SHP77 (cell line): ENCODE measurements around the gene RAPGEF2.
"Not testable (repeated sequence)": the region's sequence is repeated elsewhere in the genome, so short reads cannot be mapped to it uniquely, and the experiment has no call there.

Experiments used
- DNase-seq, 2 experiments: peaks; one replicate each; lab custom pipeline; 2025; lab: John Stamatoyannopoulos, UW

Gene RAPGEF2

DNA sequence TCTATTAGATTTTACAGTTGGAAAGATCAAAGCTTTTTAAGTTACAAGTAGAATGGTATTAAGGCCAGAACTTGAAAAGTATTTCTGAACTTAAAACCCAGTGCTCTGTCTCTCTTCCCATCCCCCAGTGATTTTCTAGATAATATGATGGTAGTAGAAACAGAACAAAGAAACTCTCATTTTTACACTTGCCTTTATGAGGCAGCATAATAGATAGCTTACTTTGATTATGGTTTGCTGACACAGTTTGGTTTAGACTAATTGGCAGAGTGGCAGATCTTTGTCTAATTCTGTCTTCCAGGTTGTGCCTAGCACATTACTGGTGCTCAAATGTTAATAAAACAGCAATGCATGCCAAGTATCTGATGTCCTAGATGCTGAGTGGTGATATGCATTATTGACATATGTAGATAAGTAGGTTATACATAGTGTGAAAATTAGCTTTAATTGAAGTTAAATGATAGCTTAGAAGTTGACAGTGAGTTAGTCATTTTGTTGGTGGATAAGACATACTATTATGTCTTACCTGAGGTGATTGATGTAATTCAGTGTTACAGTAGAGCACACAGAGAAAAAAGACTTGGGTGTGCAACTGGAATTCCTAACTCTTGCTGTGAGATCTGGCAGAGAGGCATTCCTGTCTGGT, 4.3 kb upstream of the RAPGEF2 start:
- DNase-seq = no peak

DNA sequence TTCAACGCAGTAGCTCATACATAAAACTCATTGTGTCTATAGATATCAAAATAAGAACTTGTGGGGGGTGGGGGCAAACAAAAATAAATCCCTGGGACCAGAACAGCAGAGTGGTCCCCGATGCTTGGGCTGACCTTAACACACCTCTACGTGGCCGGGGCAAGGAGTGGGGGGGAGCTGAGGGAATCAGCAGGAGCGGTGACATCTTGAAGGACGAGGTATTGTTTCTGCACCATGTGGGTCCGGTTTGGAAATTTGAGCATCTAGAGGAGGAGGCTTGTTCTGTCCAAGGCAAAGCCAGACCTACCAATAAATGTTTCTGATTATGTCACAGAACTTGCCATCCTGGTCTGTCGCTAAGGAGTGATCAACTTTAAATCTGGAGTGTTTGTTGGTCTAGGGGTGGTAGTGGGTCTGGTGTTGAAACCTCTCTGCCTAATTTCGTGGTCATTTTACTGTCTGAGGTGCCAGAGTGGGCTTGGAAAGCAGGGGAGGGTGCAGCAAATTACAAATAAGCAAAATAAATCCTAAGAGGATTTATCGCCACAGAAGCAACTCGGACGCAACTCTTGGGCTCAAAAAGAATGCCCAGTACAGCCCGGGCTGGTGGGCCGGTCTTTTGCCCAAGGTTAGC, 774 bp upstream of the RAPGEF2 start:
- DNase-seq = no peak

DNA sequence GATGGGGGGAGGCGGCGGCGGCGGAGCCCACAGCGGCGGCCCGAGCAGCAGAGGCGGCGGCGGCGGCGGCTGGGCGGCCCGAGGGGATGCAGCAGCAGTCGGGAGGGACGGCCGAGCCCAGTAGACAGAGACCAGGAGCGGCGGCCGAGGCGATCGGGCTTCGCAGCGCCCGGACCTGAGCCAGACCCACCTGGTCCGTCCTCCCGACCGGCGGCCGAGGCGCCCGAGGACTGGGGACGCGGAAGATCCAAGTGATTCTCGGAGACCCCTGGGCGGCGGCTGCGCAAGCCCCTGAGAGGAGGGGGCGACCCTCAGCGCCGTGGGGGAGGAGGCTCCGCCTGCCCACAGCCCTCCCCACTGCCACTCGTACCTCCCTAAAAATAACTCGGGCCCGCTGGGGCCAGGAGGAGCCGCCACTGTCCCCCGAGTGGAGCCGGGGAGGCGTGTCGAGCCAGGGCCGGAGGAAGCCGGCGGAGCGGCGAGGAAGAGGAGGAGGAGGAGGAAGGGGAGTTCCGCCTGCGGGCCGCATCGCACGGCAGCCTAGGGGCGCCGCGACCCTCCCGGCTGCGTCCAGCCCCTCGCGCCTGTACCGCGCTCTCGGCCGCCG, 608 bp downstream of the RAPGEF2 start:
- no peak for DNase-seq

DNA sequence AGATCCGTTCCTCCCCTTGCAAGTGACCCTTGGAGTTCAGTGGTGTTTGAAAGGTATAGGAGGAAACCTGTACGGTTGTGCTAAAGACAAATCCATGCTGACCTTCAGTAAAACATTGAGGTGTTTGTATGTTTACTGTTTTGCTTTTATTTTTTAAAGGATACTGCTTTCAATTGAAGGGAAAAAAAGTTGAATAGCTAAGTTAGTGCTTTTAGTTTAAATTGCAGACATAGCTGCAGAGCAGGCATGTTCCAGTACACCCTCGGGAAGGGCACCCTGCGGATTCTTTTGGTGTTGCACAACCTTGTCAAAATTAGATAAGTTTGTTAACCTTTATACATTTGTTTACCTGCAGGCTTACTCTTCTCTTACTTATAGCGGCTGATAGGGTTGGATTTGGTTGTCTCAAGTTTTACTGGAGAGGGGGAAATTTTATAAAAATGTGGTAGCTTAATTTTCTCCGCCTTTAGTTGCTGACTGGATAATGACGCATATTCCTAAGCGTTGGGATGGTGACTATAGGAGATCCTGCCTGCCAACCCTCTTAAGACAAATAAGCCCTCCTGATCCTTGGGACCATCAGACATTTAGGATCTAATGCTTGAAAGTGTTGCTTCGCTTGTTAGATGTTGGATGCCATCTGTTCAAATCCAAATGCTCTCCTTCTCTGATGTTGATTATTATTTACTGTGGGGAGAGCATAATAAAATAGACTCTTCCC, 2.0 kb downstream of the RAPGEF2 start:
- no peak for DNase-seq

DNA sequence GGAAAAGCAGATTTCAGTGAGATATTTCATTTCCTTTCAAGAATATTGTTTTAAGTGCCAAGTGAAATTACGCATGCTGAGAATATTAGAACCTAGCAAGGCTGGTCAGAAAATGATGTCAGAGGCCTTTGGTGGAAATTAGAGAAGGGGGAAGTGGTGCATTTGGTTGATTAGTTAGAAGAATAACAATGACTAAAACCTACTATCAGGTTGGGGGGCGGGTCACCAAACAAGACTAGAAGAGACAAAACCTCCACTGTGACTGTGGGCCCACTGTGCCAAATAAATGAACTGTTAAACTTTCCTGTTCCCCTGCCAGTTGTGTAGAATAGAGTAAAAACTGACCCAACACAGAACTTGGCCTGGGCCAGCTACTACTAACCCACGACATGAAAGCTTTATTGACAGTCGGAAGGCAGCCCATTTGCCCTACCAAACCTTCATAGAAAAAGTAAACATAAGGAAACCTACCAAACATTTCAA, 2.9 kb downstream of the RAPGEF2 start:
- DNase-seq = no peak

DNA sequence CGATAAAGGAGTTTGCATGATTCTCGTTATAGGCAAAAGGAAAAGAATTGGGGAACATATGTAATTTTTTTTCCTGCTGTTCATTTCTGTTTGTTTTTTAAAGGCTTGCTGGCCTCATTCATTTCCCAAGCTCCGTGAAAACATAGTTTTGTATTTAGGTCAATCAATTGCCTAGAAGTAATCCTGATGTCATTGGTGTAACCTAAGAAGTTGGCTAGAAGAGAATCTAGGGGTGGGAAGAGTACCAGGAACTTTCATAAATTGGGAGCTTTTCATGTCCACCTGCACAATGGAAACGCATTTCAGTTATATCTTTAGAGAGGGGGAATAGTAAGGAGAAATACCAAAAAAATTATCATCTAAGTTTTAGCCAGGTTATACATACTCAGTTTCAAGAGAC, 3.8 kb downstream of the RAPGEF2 start:
- no peak for DNase-seq

DNA sequence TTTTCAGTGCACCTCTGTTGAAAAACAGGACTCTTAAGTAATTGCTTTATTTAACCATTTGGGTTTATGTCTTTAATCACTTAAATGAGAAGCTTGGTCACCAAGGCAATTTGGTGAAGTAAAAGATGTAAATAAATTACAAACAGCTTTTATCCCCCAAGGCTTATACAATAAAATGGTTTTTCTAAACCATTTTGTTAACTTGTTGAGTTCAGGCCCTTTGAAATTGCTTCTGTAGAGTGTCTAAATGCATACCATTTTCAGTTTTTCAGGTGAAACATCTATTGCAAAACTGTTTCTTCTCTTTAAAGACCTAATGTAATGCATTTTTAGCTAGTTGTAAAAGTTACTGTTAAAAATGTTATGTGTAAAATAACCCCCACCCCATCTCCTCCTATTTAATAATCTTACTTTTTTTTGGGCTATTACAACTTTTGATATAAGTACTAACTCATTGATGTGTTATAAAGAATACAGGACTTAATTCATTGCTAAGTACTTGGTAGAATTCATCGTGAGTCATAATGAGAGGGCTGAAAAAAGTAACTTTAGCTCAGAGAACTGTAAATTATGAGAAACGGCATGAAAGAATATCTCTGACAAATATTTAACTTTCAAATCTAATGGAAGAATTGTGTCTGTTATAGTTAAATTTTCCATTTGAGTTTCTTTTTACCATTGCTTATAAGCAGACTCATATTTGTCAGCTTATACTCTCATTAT, 4.5 kb downstream of the RAPGEF2 start:
- DNase-seq = no peak

DNA sequence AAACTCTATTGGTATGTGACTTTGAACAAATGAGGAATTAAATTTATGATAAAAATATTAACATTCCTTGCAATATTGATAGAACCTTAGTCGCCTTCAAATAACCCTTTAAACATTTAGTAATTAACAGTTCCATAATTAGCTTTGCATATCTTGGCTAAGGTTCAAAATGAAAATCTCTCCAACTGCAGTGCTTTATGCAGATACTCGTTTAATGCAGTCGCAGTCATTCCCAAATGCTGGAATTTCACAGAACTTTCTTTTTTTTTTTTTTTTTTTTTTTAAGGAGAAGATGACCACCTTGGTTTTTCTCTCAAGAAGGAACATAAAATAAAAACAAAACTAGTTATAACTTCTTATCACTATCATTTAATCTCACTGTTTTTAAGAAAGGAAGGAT, 5.2 kb downstream of the RAPGEF2 start:
- DNase-seq = no peak

DNA sequence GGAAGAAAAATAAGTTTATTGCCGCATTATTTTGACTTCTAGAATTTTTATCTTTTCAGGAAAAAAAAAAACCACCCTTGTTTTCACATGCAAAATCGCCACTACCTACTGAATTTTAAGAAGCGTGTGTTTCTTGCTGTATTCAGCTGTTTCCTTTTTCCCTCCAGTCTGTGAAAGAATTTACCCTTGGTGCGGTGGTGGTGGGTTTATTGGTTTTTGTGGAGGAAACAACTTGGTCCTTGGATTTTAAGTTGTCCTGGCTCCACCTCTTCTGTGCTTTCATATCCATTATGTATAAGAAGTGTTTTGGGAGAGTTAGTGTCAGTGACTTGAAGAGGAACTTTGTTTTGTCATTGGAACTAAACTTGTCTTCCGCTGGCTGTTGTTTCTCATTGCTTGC, 8.1 kb downstream of the RAPGEF2 start:
- DNase-seq = no peak

DNA sequence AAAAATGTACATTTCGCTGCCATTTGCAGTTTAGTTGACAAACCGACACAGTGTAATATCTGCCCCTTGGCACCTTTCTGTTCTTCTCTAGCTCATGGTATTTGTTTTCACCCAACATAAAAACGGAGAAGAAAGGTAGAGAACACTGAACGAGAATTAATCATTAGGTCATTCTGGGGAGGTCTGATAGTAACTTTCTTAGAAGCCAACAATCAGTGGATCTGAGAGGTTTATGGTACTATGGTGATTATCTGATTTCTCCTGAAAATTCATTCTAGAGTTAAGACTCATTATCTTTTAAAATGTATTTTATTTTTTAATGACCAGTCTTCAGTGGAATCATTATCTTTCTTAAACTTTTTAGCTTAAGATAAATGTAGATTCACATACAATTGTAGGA, 8.5 kb downstream of the RAPGEF2 start:
- no peak for DNase-seq

DNA sequence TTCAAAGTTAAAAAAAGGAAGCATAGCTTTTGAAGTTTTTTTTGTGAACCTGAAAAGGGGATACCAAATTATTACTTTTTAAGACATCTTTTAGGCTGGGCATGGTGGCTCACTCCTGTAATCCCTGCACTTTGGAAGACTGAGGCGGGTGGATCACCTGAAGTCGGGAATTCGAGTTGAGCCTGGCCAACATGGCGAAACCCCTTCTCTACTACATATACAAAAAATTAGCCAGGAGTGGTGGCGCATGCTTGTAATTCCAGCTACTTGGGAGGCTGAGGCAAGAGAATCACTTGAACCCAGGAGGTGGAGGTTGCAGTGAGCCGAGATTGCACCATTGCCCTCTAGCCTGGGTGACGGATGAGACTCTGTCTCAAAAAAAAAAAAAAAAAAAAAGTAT, 10.5 kb downstream of the RAPGEF2 start:
- not testable (repeated sequence) for DNase-seq

DNA sequence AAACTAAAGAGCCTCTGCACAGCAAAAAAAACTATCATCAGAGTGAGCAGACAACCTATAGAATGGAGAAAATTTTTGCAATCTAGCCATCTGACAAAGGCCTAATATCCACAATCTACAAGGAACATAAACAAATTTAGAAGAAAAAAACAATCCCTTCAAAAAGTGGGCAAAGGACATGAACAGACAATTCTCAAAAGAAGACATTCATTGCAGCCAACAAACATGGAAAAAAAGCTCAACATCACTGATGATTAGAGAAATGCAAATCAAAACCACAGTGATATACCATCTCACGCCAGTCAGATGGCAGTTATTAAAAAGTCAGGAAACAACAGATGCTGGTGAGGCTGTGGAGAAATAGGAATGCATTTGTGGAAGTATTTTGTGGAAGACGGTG, 13.2 kb downstream of the RAPGEF2 start:
- not testable (repeated sequence) for DNase-seq

DNA sequence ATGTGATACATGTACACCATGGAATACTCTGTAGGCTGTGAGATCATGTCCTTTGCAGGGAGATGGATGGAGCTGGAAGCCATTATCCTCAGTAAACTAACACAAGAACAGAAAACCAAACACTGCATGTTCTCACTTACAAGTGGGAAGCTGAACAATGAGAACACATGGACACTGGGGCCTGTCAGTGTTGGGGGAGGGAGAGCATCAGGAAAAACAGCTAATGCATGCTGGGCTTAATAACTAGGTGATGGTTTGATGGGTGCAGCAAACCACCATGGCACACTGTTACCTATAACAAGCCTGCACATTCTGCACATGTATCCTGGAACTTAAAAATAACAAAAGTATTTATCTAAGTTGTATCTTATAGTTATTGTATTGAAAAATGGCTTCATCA, 13.8 kb downstream of the RAPGEF2 start:
- not testable (repeated sequence) for DNase-seq

DNA sequence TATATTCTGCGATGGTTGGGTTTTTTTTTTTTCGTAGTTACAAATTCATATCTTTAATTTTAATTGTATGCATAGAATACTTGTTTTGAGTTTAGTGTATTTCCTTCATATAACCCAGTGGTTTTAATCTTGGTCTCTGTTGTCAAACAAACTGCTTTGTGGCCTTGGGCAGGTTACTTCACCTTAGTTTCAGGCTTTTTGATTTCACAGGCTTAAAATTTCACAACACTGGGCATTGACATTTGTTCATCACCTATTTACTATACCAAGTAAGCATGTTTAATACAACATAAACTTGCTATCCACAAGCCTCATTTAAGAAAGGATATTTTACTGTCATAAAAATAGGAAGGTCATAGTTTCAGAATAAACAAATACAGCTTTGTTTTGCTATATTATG, 14.7 kb downstream of the RAPGEF2 start:
- DNase-seq = no peak

DNA sequence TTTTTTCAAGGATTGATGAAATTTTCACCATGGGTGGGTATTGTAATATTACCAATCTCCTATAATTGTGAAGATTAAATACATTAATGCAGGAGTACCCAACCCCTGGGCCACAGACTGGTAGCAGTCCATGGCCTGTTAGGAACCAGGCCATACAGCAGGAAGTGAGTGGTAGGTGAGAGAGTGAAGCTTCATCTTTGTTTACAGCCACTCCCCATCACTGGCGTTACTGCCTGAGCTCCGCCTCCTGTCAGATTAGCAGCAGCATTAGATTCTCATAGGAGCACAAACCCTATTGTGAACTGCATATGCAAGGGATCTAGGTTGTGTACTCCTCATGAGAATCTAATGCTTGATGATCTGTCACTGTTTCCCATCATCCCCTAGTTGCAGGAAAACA, 15.1 kb downstream of the RAPGEF2 start:
- no peak for DNase-seq

DNA sequence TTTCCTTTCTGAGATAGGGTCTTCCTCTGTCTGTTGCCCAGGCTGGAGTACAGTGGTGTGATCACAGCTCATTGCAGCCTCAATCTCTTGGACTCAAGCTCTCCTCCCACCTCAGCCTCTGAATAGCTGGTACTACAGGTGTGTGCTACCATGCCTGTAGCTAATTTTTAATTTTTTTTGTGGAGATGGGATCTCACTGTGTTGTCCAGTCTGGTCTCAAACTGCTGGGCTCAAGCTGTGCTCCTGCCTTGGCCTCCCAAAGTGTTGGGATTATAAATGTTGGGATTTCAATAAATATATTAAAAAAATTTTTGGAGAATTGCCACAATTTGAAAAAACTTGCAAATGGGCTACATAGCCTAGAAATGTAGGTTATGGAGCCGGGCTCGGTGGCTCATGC, 18.5 kb downstream of the RAPGEF2 start:
- DNase-seq = no peak

DNA sequence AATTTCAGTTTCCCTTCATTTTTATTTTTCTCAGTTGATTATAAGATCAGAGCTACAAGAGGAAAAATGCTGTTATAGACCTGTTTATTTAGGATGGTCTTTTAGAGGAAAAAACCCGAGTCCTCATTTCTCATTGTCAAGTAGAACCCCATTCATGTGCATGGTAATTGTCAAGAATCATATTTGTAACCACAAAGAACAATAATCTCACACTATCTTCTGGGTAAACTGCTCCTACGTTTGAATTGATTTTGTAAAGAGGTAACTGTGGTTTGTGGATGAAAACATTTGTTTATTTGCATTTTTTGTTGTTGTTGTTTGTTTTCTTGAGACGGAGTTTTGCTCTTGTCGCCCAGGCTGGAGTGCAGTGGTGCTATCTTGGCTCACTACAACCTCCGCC, 23.8 kb downstream of the RAPGEF2 start:
- no peak for DNase-seq

DNA sequence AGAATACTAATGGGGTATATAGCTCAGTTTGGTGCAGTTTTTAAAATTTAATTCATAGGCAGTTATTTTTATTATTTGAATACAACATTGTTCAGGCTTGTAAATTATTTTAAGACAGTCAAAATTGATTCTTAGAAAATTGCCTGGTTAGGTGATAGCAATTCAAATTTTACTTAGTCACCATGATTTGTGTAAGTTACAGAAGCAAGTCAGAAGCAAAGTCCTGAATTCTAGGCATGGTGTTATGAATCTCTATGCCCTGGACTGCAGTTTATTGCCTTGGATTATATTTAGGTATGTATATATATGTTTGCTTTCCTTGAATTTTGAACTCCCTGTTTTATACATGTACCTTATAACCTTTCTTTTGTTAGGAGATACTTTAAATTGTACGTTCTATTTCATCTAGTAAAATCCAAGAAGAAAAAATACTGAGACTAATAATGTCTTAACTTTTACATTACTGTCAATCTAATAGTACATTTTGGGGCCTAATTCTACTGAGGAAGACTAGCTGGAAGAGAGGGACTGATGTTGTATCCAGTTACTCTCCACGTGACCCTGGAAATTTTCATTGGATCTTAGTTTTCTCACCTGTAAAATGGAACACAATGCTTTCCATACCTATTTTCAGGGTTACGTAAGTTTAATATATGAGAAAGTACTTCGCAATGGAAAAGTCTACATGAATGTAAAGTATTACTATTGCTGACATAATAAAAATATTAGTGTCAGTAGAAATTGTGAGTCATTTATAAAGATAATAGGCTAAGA, 25.1 kb downstream of the RAPGEF2 start:
- no peak for DNase-seq

DNA sequence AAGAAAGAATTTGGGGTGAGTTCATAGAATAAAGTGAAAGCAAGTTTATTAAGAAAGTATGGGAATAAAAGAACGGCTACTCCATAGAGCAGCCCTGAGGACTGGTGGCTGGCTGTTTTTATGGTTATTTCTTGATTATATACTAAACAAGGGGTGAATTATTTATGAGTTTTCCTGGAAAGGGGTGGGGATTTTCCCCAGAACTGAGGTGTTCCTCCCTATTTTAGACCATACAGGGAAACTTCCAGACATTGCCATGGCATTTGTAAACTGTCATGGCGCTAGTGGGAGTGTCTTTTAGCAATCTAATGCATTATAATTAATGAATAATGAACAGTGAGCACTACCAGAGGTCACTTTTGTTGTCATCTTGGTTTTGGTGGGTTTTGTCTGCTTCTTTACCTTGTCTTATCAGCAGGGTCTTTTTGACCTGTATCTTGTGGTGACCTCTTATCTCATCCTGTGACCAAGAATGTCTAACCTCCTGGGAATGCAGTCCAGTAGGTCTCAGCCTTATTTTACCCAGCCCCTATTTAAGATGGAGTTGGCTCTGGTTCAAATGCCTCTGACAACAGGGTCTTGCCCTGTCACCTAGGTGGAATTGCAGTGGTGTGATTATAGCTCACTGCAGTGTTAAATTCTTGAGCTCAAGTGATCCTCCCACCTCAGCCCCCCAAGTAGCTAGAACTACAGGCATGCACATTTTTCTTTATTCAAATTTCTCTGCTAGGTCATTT, 27.1 kb downstream of the RAPGEF2 start:
- DNase-seq = no peak

DNA sequence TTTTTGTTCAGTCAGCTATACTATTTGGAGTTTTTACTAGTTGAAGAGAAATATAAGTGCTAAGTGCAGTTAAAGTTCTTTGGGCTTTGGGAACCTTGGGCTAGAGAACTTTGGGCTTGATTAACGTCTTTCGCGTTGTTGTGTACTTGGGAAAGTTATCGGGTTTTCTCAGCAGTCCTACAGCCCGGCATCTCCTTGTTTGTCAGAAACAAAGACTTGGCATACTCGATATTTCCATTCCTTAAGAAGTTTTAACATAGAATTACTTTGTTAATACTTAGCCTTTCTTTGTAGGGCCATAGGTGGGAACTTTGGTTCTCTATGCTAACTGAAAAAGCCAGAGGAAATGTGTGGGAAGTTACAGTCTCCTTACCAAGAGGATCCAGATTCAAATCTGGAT, 28.7 kb downstream of the RAPGEF2 start:
- DNase-seq = no peak

DNA sequence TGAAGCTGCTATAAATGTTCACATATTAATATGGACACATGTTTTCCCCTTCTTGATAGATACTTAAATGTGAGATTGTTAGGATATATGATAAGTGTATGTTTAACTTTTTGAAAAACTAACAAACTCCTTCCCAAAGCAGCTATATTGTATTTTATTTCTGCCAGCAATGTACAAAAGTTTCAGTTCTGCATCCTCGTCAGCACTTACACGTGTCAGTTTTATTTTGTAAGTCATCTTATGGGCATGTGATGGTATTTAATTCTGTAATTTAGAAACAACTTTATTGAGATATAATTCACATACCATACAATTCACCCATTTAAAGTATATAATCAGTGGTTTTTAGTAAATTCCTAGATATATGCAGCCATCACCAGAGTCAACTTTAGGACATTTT, 31.6 kb downstream of the RAPGEF2 start:
- no peak for DNase-seq
